SK-N-DZ (cell line): Measurements from ENCODE around the gene PLBD1.

ENCODE experiments used
- DNase-seq: peaks from one replicate; pipeline ENCODE4 v3.0.0-alpha.2; 2015; ENCODE audit warnings: low spot score

Gene PLBD1

DNA sequence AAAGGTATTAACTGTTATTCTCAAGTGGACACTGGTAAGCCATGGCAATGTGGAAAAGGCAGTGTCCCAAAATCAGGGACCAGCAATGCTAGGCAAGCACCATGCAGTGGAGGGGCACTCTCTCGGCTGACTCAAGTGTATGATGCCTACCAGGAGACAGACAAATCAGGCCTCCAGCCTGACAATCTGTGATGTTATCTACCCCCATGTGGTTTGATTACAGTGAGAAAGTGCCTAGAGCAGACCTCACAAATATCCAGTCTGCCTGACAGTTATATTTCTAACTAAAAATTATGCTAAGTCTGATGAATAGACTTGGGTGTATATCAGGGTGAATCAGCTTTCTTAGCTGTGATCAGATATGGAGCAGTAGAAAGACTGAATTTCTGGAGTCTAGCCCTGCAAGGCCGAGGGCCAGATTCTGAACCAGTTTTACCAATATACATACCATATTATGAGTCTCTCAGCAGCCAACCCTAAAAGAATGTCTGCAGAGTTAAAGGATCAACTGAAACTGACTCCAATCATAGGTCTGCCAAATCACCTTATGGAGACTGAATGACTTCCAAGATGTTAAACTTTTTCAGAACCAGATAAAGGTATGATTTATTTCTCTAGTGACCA, 3.2 kb downstream of the PLBD1 start:
- DNase-seq = peak; percentile 56

- no peak for DNase-seq
These were observed 4.6 kb downstream of the PLBD1 start for GRCh38 chr12:14563046-14563445.

DNA sequence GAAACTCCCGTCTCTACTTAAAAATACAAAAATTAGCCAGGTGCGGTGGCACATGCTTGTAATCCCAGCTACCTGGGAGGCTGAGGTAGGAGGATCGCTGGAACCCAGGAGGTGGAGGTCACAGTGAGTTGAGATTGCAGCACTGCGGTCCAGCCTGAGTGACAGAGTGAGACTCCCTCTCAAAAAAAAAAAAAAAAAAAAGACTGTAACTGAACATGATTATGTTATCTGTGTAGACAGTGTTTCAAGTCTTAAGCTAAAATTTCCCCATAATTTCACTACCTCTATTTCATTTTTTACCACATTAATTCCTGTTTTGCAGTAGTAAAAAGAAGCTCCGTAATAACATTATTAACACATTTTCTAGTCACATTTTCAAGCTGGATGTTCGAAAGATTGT, 5.4 kb downstream of the PLBD1 start:
- DNase-seq = no peak

DNA sequence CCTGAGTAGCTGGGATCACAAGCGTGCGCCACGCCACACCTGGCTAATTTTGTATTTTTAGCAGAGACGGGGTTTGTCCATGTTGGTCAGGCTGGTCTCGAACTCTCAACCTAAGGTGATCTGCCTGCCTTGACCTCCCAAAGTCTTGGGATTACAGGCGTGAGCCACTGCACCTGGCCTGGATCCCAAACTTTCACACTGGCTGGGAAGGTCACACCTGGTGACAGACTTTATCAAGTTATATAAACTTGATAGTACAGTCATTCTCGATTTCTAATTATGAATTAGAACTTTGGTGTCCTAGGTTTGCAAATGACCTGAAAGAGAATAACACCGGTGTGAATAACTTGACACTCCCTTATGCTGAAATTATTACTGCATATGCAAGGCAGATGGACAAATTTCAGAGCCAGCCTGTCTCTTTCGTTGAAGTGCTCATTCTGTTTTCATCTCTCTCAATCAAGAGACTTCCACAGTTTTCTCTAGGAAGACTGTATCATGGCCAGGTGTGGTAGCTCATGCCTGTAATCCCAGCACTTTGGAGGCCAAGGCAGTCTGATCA, 5.9 kb downstream of the PLBD1 start:
- no peak for DNase-seq

GRCh38 chr12:14560904-14561574, 6.6 kb downstream of the PLBD1 start:
- no peak for DNase-seq

DNA sequence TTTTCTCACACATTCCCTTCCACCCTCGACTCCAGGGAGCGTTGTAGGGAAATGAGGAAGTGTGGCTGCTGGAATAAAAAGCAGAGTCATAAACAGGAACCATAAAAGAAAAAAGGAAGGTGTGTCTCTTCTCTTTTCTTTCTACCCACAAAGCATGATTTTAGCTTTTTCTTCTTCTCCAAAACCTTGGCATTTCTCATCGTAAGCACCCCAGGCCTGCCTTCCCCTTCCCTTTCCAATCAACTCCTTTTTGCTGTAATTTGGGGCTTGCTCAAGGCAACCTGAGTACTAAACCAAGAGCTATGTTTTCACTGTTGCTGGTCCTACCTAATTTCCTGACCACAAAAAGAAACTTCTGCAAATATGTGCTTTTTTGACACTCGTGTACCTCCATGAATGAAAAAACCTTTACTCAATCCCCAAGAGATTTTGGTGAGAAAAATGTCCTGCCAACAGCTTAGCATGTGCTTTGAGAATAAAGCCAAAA, 9.2 kb downstream of the PLBD1 start:
- DNase-seq = no peak

DNA sequence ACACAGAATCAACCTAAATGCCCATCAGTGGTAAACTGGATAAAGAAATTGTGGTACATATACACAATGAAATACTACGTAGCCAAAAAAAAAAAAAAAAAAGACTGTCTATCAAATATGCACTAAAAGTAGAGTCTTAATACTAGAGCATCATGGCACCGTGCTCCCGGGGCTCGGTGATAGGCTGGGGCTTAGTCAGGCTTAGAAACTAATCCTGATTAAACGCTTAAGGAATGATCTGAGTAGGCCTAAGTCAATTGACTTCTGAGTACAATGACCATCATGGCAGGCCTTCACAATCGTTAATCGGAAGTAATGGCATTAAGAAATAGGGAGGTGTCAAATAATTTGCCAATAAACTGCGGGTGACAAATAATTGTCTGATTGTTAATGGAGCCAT, 9.7 kb downstream of the PLBD1 start:
- DNase-seq = no peak

DNA sequence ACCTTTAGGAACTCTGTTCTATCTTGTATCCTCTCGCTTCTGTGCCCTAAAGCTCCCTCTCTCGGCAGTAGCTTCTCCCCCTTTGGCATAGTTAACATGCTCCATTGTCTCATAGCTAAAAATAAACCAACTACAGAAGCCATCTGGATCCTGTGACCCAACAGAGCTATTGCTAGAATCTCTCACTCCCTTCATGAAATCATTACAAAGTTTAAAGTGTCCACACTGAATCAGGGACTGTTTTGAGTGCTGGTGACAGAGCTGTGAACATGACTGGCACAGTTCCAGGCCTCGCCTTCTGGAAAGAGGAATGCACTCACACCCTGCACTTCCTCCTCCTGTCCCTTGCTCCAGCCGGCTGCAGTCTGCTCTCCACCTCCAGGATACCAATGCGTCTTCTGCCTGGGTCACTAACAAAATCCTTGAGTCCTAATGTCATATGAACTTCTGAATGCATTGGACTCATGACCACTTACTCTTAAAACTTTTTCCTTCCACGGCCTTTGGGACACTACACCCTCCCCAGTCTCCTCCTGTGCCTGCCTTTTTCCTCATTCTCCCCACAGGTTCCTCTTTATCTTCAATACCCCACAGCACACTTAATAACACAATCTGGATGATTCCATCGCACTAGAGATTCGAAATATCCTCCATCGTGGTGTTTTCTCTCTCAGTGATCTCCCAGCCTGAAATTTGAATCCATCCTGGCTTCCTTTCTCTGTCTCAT, 13.2 kb downstream of the PLBD1 start:
- DNase-seq = no peak

- no peak for DNase-seq
These were observed 19.1 kb downstream of the PLBD1 start for GRCh38 chr12:14548609-14549008.

- no peak for DNase-seq
These were observed 20.1 kb downstream of the PLBD1 start for GRCh38 chr12:14547571-14547970.

DNA sequence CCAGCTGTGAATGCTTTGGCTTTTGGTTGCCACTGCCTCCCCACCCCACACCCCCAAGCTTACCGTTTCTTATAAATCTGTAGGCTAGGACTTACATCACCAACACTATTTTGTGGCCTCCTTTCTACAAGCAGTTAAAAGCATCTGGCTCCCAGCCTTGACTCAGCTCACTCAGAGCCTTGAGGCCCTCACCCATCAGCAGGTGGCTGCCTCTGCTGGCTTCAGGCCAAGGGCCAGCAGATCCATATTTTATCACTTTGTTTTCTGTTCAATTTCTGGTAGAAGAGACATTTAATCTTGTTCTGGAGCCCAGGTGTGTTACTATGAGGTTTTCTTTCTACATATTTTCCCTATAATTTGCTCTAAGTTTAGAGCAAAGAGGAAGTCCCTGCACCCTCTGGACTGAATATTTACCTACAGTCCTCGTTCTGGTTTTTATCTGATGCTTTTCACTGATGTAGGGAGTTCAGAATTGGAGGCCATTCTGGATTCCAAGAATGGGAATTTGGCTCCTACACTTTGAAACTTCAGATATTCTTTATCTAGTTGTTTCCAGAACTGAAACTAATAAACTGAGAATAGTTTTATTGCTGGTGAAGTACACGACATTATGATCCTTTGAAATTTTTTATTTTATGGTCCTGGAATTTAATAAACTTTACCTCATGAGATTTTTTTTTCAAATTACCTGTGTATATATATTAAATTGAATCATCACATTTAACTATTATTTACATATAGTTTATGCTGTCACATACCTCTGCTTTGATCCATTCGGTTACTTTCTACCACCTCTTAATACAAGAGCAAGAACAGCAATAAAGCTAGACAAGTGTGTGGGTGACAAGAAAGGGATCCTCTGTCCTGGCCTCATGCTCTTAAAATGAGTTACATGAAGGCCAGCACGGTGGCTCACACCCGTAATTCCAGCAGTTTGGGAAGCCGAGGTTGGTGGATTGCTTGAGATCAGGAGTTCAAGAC, 22.2 kb downstream of the PLBD1 start:
- peak; percentile 34 for DNase-seq

DNA sequence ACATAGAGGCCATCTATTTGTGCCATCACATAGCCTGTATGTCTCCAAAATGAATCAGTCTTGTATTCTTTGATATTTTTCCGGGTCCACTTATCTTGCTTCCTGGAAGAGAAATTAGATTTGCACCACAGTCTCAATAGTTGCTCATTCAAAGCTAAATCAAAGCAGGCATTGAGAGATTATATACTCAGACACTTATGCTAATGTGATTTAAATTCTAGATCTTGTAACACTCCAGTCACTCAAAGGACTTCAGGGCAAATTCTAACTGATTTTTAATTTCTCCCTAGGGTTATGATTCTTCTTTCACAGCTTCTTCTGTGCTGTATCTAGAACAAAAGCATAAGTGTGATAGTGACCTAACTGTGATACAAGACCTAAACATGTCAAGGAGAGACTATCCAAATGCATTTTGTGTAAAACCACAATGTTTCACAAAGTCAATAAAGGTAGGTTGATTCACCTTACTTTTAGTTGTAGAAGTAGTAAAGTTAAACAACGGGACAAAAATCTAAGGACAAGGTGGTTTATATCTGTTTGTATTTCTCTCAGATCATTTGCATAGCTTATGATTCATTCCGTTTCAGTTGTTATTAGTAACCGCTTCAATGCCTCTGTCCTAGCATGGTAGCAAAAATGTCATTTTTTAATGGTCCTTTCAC, 26.8 kb downstream of the PLBD1 start:
- no peak for DNase-seq

DNA sequence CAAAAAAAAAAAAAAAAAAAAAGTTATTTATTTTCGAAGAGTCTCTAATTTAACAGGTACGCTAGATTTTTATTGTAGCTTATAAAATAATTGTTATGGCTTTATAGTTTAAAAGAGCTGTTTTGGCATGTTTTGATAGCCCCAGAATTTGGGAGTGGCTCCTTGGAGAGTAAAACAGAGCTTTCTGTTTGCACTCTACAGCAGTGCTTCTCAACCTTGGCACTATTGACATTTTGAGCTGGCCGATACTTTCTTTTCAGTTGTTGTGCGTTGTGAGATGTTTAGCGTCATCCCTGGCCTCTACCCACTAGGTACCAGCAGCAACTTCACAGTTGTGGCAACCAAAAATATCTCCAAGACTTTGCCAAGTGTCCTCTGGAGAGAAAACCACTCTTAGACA, 30.6 kb downstream of the PLBD1 start:
- no peak for DNase-seq

DNA sequence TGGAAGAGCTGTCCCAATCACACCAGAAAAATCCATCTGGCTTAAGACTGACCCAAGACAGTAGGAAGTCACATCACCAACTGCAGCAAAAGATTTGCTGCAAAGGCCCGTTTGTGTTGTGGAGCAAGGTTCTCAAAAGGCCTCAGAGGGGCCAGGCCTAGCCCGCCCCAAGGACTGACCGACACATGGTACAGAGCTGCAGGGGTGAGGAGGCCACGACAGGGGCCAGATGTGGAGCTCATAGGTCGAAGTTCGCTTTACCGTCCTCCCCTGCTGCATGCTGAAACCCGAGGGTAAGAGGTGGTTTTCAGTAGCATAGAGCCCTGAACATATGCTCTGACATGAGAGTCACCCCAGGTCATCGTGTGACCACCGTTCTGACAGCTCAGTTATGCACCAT, 35.5 kb downstream of the PLBD1 start:
- DNase-seq = no peak

DNA sequence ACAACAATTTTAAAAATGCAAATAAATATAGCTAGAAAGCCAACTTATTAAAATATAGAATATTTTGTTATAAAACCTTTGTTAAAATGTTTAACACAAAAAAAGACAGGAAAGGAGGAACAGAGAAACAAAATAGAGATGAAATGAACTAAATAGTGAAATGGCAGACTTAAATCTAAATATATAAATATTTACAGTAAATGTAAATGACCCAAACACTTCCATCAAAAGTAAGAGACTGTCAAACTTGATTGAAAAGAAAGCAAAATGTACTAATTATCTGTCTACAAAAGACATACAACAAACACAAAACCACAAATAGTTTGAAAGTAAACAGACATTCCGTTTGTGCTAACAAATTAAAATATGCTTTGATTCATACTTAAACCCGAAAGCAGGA, 41.7 kb downstream of the PLBD1 start:
- no peak for DNase-seq

DNA sequence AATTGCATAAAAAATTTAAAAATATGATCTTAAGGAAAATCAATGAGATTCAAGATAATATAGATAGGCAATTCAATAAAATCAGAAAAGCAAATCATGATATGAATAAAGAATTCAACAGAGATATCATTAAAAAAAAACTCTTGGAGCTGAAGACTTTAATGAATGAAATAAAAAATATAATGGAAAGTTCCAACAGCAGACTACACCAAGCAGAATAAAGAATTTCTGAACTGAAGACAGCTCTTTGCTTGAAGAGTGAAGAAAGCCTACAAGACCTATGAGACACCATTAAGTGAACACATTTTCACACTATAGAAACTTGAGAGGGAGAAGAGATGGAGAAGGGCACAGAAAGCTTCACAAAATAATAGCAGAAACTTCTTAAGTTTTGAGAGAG, 45.9 kb downstream of the PLBD1 start:
- no peak for DNase-seq

- DNase-seq = no peak
These were observed 52.7 kb downstream of the PLBD1 start for GRCh38 chr12:14514946-14515345.

DNA sequence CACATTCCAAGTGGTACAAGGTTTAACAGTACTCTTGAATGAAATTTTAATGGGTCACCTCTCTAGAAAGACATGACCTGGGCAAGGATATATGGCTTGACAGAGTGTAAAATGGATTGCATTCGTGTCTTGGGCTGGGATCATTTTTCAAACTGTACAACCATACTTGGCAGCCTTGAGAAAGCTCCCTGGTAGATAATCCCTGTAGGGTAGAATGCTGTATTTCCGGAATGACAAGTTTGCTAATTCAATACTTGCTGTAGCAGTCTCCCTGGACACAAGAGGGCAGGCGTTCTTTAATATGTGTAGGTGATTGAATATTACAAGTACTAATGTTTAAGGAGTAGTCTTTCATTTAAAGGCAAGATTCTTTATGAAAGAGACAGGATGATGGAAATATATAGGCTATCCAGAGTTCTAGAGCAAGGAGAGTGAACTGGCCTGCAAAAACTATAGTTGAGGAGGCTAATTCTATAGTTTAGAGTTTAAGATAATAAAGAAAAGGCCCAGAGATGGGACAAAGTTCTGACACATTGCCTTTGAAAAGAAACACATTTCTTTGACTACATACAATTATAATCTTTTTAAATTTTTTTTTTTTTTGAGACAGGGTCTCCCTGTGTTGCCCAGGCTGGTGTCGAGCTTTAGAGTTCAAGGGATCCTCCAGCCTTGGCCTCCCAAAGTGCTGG, 53.4 kb downstream of the PLBD1 start:
- DNase-seq = peak; percentile 32

DNA sequence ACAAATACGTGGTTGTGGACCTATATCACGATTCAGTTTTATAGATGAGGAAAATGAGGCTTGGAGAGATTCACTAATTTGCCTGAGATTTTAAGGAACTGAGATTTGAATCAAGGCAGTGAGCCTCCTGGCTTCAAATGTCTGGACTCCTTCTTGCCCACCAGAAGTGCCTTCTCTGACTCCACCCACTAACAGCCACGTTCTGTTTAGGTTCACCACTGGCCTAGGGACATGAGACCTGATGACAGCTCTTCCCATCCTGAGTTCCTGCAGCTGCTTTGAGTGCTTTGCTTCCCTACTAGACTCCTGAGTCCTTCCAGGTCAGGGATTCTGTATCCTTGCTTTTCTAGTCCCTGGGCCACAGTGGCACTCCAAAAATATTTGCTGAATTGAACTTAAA, 57.1 kb downstream of the PLBD1 start:
- DNase-seq = peak; percentile 18
